CD14-positive monocyte (primary cell): ENCODE results near the gene CNPY3. TPM values are rescaled to one million over a fixed set of nuclear protein-coding genes. Genes with fewer than 3 reads are reported as not detected.
A peak's percentile ranks its signal among the peaks of the same experiment; 100 is the strongest.

Experiments
- DNase-seq, 3 donors: peaks; one replicate each; pipeline ENCODE4 v3.0.0-alpha.2; 2011 to 2022
- H2AFZ ChIP-seq: 2 replicates; pipeline ENCODE4 v1.6.0; 2012; ENCODE audit warnings: mild to moderate bottlenecking, low read depth, low read length, inconsistent platforms; ENCODE audit not compliant: insufficient read depth, poor library complexity, severe bottlenecking
- H3K27ac ChIP-seq, 2 donors: 1 replicate in 1 of 2; 2 replicates in 1 of 2; pipeline ENCODE4 v1.5.1; 2012 to 2013; ENCODE audit warnings: low read length in 2 of 2, control low read depth in 1 of 2, inconsistent platforms in 1 of 2, low read depth in 1 of 2, mild to moderate bottlenecking in 1 of 2
- H3K27me3 ChIP-seq, 2 donors: one replicate each; pipeline versions ENCODE4 v1.6.0 to v1.6.1; 2011 to 2013; ENCODE audit warnings: low read length in 2 of 2; ENCODE audit not compliant: control insufficient read depth in 2 of 2, insufficient read depth in 2 of 2
- H3K36me3 ChIP-seq, 2 donors: replicated peaks in 1 of 2; 1 replicate in 1 of 2; 2 replicates in 1 of 2; pipeline versions ENCODE4 v1.5.1 to v1.6.1; 2012 to 2013; ENCODE audit warnings: low read length in 2 of 2, control low read depth in 1 of 2, inconsistent platforms in 1 of 2, mild to moderate bottlenecking in 1 of 2; ENCODE audit not compliant: insufficient read depth in 2 of 2, control insufficient read depth in 1 of 2
- H3K4me1 ChIP-seq, 2 donors: 1 replicate in 1 of 2; 2 replicates in 1 of 2; pipeline versions ENCODE4 v1.5.1 to v1.6.1; 2012 to 2013; ENCODE audit warnings: low read length in 2 of 2, control low read depth in 1 of 2, inconsistent platforms in 1 of 2, mild to moderate bottlenecking in 1 of 2, moderate library complexity in 1 of 2; ENCODE audit not compliant: insufficient read depth in 2 of 2, control insufficient read depth in 1 of 2
- H3K4me2 ChIP-seq: replicated peaks from 2 replicates; pipeline ENCODE3; 2012; ENCODE audit warnings: low read length, moderate library complexity, mild to moderate bottlenecking; ENCODE audit not compliant: poor library complexity, severe bottlenecking; ENCODE audit errors: extremely low read depth
- H3K4me3 ChIP-seq, 3 experiments: fragments of 200-600 bp in 1 of 3; sonication (generic) in 1 of 3; replicated peaks in 1 of 3; 1 replicate in 2 of 3; 2 replicates in 1 of 3; pipeline ENCODE4 v1.5.1; 2011 to 2013; ENCODE audit warnings: low read length in 3 of 3, mild to moderate bottlenecking in 3 of 3, control low read depth in 2 of 3, low read depth in 2 of 3, inconsistent platforms in 1 of 3, moderate library complexity in 1 of 3
- H3K79me2 ChIP-seq: 2 replicates; pipeline ENCODE4 v1.6.0; 2012; ENCODE audit warnings: mild to moderate bottlenecking, control low read depth, inconsistent platforms, low read length, moderate library complexity; ENCODE audit not compliant: insufficient read depth
- H3K9ac ChIP-seq: 2 replicates; pipeline ENCODE4 v1.6.0; 2017; ENCODE audit warnings: low read length, mild to moderate bottlenecking; ENCODE audit not compliant: insufficient read depth, poor library complexity, severe bottlenecking
- H3K9me3 ChIP-seq, 2 donors: replicated peaks in 1 of 2; 1 replicate in 1 of 2; 2 replicates in 1 of 2; pipeline versions ENCODE4 v1.5.1 to v1.6.1; 2012 to 2013; ENCODE audit warnings: low read length in 2 of 2, control low read depth in 1 of 2; ENCODE audit not compliant: control insufficient read depth in 1 of 2, insufficient read depth in 1 of 2
- H4K20me1 ChIP-seq: 2 replicates; pipeline ENCODE4 v1.6.0; 2012; ENCODE audit warnings: mild to moderate bottlenecking, low read length, control low read depth, moderate library complexity; ENCODE audit not compliant: insufficient read depth
- H3K27ac Mint-ChIP-seq, 7 donors: one replicate each; pipeline ENCODE4 v1.8.0; 2020; ENCODE audit warnings: mild to moderate bottlenecking in 7 of 7, mixed read lengths in 7 of 7, moderate library complexity in 6 of 7, inconsistent platforms in 2 of 7
- H3K27me3 Mint-ChIP-seq, 3 donors: one replicate each; pipeline ENCODE4 v1.8.0; 2021 to 2022; ENCODE audit warnings: low read depth in 3 of 3, mild to moderate bottlenecking in 3 of 3, mixed read lengths in 3 of 3, moderate library complexity in 3 of 3, inconsistent platforms in 1 of 3
- H3K36me3 Mint-ChIP-seq, 2 donors: one replicate each; pipeline ENCODE4 v1.8.0; 2020; ENCODE audit warnings: mixed read lengths in 2 of 2, inconsistent platforms in 1 of 2, mild to moderate bottlenecking in 1 of 2
- H3K4me1 Mint-ChIP-seq: one replicate; pipeline ENCODE4 v1.8.0; 2020; ENCODE audit warnings: mild to moderate bottlenecking, mixed read lengths
- H3K4me3 Mint-ChIP-seq, 2 donors: one replicate each; pipeline ENCODE4 v1.8.0; 2020; ENCODE audit warnings: mild to moderate bottlenecking in 2 of 2, mixed read lengths in 2 of 2, moderate library complexity in 1 of 2
- H3K9me3 Mint-ChIP-seq, 7 donors: one replicate each; pipeline ENCODE4 v1.8.0; 2020 to 2022; ENCODE audit warnings: mixed read lengths in 7 of 7, mild to moderate bottlenecking in 6 of 7, moderate library complexity in 6 of 7, inconsistent platforms in 2 of 7
- WGBS: methylation state at CpG from one replicate; pipeline ENCODE4 v1.1.5; 2013; ENCODE audit warnings: missing lambda C conversion rate; ENCODE audit not compliant: insufficient coverage; 5-methylcytosine and 5-hydroxymethylcytosine counted together
- intact Hi-C, 2 donors: fragments of 100-400 bp; cut with micrococcal nuclease; formaldehyde crosslinking; loops; one replicate each; pipeline versions ENCODE4 v1.15.0 to v1.15.1; 2023
- polyA plus RNA-seq, 3 donors: library from polyadenylated mRNA; depleted of rRNA in 1 of 3; unstranded in 2 of 3; stranded (reverse) in 1 of 3; fragments of 300-500 nt in 2 of 3; fragments of >200 nt in 1 of 3; fragmentation: Illumina TruSeq in 2 of 3; gene quantifications; 1 replicate in 2 of 3; 2 replicates in 1 of 3; pipeline ENCODE4 v1.2.3, GENCODE V29; 2012 to 2021
- TF ChIP-seq, protein P1 (sequence below): fragments of 200-600 bp; IDR thresholded peaks from one replicate; pipeline ENCODE4 v1.8.0; 2022; ENCODE audit warnings: antibody characterized with exemption, mild to moderate bottlenecking

The CNPY3 gene
- polyA plus RNA-seq, 3 donors: 237 to 295 (median 262) TPM

DNA sequence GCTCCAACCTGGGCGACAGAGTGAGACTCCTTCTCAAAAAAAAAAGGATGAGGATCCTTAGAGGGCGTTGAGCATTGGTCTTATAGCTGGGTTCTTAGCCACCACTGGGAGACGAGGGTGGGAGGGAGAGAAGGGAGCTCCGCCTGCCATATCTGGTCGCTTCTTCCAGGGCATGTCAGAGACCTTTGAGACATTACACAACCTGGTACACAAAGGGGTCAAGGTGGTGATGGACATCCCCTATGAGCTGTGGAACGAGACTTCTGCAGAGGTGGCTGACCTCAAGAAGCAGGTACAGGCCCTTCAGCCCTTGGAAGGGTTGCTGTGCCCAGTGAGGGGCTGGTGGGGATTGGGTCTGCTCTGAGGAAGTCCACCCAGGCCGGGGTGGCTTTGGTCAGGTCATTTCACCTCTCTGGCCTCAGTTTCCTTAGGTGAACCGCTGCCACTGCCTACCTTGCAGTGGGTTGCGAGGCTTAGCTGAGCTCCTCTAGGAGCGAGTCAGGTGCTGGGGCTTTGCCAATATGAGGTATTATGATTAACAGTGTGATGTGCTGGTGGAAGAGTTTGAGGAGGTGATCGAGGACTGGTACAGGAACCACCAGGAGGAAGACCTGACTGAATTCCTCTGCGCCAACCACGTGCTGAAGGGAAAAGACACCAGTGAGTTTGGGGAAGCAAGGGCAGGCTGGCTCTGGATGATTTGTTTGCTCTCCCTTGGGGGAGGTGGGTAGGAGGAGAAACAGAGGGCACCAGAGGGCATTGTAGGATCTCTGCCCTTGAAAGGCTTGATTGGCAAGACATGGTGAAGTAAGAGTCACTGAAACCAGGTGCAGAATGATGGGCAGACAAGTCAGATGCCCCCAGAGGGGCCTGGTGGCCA is 8.5 kb downstream of the CNPY3 start:
- Mint-ChIP-seq H3K36me3 (peaks cover 81 to 87% of the 10 kb centered on the region in 2 donors), H3K4me3 (peak overlapping the region in 1 of 2 donors; percentile 25), H3K4me1 (peaks cover 28% of the 10 kb centered on the region), H3K27ac (peak overlapping the region in 4 of 7 donors; percentile 10 to 67 (median 46)), H3K27me3 (peaks cover 0 to 1% (median 0%) of the 10 kb centered on the region in 3 donors), H3K9me3 (no peaks in the 10 kb centered on the region)
- Histone ChIP-seq H4K20me1 (peaks cover 100% of the 10 kb centered on the region), H3K4me3 (no peak overlapping the region), H2AFZ (no peak overlapping the region), H3K9me3 (no peaks in the 10 kb centered on the region), H3K4me1 (peaks cover 26 to 28% of the 10 kb centered on the region in 2 donors), H3K79me2 (peaks cover 67% of the 10 kb centered on the region), H3K4me2 (no peak overlapping the region), H3K27me3 (no peaks in the 10 kb centered on the region), H3K9ac (no peak overlapping the region), H3K36me3 (peaks cover 82 to 90% of the 10 kb centered on the region in 2 donors), H3K27ac (peak overlapping the region in 1 of 2 donors; percentile 45)
- WGBS: 92% methylated on average over 10 of the region's 13 CpGs
- no peak for DNase-seq
- intact Hi-C loops: loop anchor here (5.0 kb wide), 2 partner anchors 35 to 40 kb away; partner anchors contain the start of gene PEX6 (in 1 of the 2)
- TF ChIP-seq, protein P1, sequence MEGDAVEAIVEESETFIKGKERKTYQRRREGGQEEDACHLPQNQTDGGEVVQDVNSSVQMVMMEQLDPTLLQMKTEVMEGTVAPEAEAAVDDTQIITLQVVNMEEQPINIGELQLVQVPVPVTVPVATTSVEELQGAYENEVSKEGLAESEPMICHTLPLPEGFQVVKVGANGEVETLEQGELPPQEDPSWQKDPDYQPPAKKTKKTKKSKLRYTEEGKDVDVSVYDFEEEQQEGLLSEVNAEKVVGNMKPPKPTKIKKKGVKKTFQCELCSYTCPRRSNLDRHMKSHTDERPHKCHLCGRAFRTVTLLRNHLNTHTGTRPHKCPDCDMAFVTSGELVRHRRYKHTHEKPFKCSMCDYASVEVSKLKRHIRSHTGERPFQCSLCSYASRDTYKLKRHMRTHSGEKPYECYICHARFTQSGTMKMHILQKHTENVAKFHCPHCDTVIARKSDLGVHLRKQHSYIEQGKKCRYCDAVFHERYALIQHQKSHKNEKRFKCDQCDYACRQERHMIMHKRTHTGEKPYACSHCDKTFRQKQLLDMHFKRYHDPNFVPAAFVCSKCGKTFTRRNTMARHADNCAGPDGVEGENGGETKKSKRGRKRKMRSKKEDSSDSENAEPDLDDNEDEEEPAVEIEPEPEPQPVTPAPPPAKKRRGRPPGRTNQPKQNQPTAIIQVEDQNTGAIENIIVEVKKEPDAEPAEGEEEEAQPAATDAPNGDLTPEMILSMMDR: no peak

DNA sequence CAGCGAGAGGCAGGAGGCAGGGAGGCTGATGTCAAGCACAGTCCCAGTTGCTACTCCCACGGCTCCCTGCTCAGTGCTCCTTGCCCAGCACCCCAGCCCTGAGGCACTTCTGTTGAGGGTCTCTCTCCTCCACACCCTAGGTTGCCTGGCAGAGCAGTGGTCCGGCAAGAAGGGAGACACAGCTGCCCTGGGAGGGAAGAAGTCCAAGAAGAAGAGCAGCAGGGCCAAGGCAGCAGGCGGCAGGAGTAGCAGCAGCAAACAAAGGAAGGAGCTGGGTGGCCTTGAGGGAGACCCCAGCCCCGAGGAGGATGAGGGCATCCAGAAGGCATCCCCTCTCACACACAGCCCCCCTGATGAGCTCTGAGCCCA is 9.1 kb downstream of the CNPY3 start:
- 100% methylated on average over 2 of the region's 5 CpGs for WGBS

More for the DNA sequence above, 9.1 kb downstream of the CNPY3 start:
- intact Hi-C loops: loop anchor here (5.0 kb wide), 2 partner anchors 36 to 39 kb away; partner anchors contain the start of gene PEX6 (in 1 of the 2)
- H3K9ac ChIP-seq: no peak overlapping the region
- H3K79me2 ChIP-seq: peaks cover 61% of the 10 kb centered on the region
- peaks cover 82 to 90% of the 10 kb centered on the region in 2 donors for H3K36me3 Mint-ChIP-seq
- H3K4me3 ChIP-seq: no peak overlapping the region
- H2AFZ ChIP-seq: no peak overlapping the region
- no peak for DNase-seq
- no peaks in the 10 kb centered on the region for H3K9me3 Mint-ChIP-seq
- H3K4me2 ChIP-seq: no peak overlapping the region
- peaks cover 88 to 96% of the 10 kb centered on the region in 2 donors for H3K36me3 ChIP-seq
- H3K27ac ChIP-seq: peak overlapping the region in 1 of 2 donors; percentile 45
- peaks cover 100% of the 10 kb centered on the region for H4K20me1 ChIP-seq
- H3K4me1 ChIP-seq: peaks cover 21 to 22% of the 10 kb centered on the region in 2 donors
- no peaks in the 10 kb centered on the region for H3K9me3 ChIP-seq
- peaks cover 0 to 1% (median 0%) of the 10 kb centered on the region in 3 donors for H3K27me3 Mint-ChIP-seq
- H3K27ac Mint-ChIP-seq: peak overlapping the region in 5 of 7 donors; percentile 10 to 77 (median 34)
- no peaks in the 10 kb centered on the region for H3K27me3 ChIP-seq
- no peak overlapping the region for H3K4me3 Mint-ChIP-seq
- peaks cover 22% of the 10 kb centered on the region for H3K4me1 Mint-ChIP-seq
- TF ChIP-seq, protein P1: no peak
